GM18873 (cell line): ENCODE data around the gene LRRC8C.
"Not testable (repeated sequence)": the region's sequence is repeated elsewhere in the genome, so short reads cannot be mapped to it uniquely, and the experiment has no call there.

Experiments used
- ATAC-seq: cut with Tn5 transposase; IDR thresholded peaks from one replicate; pipeline ENCODE4 v1.9.1; 2021; ENCODE audit warnings: mild to moderate bottlenecking, moderate library complexity, moderate number of reproducible peaks; ENCODE audit not compliant: unreplicated experiment, low FRiP score

LRRC8C gene

DNA sequence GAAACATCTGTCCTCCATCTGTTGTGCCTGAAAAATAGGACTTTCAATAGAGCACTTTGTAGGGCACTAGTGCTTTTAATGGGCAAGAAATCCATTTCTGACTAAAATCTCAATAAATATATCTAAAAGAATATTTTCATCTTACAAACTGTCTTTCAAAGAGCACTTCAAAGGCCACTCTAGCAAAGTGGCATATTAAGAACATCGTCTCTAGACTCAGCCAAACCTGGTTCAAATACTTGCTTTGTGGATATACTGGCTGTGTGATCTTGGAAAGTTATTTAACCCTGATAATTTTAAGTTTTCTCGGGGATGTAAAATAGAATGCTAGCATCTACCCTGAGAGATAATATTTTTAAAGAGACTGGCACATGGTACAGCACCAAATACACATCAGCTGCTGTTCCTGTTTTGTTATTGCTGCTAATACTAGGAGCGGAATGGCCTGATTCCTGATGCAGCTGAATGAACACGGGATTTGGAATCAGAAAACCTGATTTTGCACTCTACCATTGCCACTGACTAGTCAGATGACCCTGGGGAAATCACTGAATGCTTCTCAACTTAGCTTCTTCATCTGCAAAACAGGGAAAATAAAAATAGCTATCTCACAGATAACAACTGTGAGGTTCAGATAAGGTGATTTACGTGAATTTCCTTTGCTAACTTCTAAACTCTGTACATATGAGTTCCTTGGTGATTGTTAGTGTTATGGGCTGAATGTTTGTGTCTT, 25.2 kb upstream of the LRRC8C start:
- no peak for ATAC-seq

DNA sequence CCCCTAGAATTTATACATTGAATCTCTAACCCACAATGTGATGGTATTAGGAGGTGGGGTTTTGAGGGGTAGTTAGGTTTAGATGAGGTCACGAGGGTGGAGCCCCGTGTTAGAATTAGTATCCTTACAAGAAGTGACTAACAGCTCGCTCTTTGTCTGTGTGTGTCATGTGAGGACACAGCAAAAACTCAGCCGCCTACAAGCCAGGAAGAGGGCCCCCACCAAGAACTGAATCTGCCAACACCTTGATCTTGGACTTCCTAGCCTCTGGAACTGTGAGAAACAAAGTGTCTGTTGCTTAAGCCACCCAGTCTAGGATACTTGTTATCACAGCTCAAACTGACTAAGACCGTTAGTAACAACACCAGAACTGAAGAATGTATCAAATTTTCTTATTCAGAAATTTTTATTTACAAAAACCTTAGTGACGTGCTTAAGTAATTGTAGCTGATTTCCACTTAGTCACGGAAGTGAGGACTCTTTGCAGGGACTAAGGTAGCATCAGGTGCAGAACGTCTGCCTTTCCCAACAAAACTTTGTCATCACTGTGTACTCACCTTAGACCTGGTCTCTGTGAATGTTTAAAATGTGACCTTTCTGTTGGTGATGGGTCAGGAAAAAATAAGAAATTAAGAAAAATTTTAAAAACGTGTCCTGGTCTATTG, 24.5 kb upstream of the LRRC8C start:
- ATAC-seq, result no peak

DNA sequence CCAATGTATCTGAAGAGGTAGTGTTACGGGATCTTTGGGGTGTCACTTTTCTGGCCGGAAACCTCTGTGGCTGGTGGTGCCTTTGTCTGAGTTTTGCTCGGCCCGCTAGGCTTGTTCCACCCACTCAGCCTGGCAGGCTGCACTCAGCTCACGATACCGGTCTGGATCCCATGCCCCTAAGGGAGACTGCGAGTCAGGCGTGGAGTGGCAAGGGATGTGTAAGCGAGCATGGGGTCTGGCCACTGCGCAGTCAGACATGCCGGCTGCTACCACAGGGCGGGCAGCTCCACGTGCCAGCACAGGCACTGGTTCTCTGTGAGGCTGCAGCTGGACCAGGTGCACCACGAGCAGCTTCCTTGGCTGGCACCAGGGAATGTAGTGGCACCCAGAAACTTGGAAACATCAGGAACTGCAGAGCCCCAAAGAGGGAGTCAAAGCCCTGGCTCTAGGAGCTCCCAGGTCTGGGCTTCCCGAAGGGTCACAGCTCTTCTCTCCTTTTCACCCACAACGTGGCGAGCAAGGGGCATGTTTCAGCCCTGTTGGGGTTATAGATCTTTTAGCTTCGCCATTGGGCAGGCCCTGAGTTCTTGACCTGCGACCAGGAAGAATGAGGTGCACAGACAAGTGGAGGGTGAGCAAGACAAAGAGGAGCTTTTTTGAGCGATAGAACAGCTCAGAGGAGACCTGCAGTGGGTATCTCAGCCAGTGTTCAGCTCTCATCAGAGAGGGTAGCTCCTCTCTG, 23.8 kb upstream of the LRRC8C start:
- ATAC-seq, result no peak

DNA sequence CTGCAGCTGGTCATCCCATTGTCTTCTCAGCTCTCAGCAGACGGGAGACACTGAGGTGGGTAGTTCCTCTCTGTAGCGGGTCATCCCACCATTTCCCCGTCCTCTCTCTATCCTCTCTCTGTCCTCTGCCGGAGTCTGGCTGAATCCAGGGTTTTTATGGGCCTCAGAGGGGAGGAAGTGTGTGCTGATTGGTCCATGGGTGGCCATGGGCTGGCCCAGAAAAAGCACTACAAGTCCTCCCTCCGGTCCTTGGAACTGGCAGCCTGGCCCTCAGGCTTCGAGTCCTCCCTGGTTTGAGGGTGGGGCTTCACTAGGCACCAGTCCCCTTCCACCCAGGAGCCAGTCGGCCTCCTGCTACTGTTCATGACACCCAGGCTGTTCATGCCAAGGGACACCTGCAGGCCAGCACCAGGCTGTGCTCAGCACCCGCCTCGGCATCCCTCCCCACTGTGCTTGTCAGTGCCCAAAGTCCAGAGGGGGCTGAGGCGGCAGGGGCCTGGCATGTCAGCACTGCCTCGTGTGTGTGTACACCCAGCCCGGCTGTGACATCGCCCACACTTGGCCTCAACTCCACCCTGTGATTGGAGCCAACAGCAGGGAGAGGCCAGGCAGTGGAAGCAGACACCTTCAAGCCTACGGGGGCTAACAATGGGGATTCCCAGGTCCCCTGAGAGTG, 23.0 kb upstream of the LRRC8C start:
- ATAC-seq, result no peak

DNA sequence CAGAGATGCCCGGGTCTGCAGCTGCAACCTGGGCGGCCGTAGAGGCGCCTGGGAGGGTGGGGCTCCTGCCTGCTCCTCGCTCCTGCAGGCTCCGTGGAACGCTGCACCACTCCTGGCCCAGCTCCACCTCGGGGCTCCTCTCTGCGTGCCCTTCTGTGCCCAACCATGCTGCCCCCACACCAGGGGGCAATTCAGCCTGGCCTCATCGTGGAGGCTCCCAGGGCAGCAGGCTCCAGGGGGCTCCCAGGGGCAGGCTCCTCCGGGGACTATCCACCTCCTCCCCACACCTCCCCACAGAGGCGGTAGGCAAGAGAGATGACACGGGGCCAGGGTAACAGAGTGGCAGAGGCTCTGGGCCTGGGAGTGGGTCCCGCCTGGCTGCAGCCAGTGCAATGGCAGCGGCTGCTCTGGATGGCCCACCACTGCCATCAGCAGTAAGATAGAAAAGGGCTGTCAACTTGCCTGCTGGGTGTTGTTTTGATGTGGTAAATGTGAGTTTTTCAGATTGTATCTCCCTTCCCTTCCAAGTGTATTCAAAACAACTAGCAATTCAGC, 22.4 kb upstream of the LRRC8C start:
- ATAC-seq, result no peak

DNA sequence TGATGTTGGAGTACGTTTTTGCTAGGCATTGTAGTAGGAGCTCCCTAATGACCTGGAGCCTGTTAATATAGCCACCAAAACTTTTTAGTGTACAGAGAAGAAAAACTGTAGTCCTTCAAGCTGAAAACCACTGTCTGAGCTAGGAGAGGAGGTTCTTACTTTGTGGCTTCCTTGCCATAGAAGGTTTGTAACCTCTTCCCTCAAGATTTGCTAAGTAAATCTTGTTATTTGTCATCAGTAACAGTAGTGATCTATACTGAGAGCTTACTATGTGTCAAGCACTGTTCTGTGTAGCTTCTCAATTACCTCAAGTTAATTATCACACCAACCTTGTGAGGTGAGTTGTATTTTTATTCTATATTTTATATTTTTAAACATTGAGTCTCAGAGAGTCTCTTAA, 21.2 kb upstream of the LRRC8C start:
- ATAC-seq, result peak; percentile 99

DNA sequence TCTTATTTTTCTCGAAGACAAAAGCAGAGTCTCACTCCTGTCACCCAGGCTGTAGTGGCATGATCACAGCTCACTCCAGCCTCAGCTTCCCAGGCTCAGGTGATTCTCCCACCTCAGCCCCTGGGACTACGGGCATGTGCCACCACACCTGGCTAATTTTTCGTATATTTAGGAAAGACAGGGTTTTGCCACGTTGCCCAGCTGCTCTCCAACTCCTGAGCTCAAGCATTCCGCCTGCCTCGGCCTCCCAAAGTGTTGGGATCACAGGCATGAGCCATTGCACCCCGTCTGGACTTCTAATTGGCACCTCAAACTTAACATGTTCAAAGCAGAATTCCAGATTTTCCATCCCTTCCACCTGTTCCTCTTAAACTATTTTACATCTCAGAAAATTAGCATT, 19.0 kb upstream of the LRRC8C start:
- ATAC-seq, result no peak

DNA sequence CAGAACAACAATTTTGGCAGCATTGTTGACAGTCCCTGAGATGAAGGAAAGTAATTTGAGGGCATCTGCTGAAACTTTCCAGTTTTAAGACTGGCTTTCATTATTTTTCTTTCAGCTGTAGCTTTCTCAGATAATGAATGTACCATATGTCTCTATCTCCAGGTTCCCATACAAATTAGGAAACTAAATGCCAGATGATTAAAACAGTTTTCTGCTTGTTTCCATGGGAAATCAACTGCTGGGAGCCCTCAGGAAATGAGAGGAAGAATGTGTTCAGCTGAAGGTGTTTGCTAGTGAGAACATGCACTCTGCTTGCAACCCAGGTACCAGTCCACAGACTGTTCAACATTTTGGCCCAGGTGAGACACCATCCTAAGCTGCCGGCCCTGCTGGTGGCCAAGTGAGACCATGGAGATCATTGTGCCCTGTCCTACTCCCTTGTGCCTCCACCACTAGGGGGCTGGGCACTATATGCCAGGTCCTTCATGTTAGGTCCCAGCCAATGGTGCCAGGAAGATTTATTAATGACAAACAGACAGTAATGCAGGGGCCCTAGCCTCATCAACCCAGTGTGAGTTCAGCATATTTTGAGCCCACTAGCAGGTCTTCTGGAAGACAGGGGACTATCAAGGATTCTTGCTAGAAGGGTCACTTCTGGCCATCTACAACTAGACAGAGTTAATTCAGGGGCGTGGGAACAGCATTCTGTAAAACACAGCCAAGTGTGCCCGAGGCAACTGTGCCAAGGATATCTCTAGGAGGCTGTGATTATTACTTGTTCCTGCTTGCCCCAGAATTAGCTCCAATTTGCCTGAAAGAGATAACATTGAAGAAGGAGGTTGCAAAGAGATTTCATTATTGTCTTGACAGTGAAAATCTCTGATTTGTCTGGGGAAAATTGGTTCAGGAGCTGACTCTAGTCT, 17.0 kb upstream of the LRRC8C start:
- no peak for ATAC-seq

DNA sequence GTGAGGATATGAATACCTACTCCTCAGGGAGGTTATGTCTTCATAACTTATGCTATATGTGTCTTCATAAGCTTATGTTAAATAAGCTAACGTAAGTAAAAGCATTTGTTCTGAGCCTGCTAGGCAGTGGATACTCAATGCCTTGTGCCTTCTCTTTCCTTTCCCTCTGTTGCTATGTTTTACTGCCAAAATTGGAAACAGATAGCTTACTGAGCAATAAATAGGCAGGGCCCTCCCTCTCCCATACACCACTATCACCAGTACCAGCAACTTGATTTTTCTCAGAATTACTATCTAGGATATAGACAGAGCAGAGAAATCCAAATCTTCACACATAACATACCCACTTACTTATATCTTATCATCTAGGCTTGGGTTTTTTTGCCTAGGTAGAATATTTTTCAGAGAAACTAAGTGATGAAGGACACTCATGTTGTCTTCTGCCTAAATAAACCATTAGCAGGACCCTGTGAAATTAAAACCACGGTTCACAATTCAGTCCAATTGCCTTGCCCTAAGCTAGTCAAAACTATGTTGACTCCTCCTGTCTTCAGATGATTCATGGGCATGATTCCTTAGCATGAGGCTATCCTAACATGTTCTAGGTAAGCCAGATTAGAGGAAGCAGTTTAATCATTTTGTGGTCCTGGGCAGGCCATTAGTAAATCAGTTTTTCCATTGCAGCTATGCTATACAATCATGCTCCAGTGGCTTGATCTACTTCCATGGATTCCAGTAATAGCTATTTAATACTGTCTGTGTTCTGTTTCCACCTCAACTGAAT, 15.9 kb upstream of the LRRC8C start:
- no peak for ATAC-seq

DNA sequence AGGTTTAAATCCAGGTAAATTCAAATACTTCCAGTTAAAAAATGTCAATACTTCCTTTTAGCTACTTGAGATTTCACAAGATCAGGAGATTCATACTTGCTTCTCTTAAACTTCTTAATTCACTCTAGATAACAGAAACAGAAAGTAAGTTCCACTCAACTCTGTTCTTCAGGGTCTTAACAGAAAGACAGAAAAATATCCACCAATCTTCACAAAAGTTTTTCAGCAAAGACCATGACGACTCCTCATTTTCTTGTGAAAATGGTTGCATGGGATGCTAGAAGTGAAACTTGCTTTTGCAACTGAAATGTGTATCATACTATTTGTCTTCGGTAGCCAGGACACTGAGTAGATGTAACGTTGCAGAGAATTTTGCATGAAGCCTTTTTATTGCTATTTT, 12.3 kb upstream of the LRRC8C start:
- ATAC-seq, result no peak

DNA sequence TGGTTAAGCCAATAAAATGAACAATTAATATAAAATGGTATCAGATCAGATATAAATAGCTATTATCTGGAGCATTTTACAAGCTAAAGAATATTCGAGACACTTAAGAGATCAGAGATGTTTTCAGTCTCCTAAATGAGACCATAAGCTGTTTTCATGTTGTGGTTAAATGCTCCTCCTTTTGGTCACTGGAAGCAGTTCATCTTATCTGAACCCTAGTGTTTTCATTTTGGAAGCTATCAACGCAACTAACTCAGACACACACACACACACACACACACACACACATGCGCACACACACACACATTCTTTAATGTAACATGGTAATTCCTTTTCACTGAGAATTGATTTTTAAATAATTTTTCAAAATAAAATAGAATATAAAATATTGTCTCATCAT, 10.0 kb upstream of the LRRC8C start:
- no peak for ATAC-seq

DNA sequence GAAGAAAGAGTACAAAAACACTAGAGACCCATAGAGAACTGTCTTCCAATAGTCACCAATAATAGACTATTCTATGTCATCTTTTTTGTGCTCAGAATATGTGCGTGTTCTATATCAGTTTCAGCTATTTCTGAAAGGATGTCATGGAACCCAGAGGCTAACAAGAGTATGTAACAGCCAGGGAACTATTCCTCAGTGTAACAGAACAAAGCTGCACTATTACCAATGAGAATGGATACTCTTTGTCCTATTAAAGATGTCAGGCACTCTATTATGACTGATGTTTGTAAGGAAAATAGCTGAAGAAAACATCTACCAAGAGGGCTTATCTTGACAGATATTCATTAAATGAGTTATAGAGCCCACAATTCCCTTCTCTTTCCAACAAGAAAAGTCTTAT, 8.6 kb upstream of the LRRC8C start:
- no peak for ATAC-seq

DNA sequence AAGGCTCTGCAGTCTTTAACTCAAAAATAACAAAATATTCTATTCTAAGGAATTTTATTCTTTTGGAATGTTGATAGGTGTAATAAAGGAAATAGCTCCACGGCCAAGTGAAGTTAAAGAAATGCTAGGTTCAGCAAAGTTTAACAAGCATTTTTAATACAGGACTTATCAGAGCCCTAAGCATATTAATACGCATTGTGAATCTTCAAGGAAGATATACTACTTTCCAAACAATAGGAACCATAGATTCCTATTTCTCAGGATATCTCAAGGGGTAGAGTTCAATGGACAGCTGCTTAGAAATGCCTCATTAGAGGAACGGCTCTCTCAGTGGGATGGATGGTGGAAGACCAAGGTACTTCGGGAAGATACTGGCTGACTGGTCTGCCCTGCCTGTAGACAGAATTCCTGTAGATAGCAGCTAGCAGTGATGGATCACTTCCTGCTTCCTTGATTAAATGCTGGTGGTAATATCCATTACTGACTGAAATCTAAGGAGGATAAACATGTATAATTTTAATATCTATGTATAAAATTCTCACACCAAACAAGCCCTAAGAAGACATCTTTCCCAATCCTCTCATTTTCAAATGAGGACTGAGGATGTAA, 8.1 kb upstream of the LRRC8C start:
- ATAC-seq, result no peak

DNA sequence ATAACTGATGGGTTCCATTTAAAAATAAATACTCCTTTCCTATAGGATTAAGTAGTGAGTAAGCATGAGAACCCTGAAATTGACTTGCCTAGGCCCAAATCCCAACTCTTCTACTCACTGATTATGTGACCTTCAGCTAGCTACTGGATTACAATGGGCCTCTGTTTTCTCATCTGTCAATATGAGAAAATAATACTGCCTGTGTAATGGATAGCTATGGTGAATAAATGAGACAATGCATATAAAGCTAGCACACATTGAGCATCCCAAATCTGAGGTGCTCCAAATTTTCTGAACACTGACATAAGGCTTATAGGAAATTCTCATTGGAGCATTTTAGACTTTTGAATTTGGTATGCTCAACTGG, 5.3 kb upstream of the LRRC8C start:
- no peak for ATAC-seq

DNA sequence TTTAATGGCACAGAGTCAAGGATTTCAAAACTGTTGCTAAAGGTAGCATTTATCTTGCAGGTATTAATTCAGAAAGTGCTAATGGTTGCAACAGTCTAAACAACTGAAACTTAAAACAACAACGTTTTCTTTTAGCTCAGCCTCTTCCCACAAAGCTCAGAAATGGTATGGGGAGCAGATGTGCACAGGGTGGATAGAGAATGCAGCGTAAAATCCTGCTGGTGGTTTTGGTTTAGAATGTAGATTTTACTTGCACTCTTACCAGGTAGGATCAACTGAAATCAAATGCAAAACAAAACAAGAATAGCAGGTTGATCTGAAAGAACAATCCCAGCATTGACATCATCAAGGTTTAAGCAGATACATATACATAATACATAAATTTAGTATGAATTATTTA, 3.8 kb upstream of the LRRC8C start:
- no peak for ATAC-seq

DNA sequence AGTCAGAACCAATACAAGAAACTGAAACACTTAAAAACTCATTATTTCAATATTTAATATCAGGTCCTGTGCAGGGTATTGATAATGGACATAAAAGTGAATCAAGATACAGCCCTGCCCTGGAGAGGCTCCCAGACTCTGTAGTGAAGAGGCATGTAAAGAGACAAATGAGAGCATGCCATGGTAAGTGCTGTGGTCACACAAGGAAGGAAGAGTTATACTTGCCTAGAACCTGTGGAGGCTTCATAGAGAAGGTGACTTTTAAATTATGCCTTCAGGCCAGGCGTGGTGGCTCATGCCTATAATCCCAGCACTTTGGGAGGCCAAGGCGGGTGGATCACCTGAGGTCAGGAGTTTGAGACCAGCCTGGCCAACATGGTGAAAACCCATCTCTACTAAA, 3.3 kb upstream of the LRRC8C start:
- ATAC-seq, result not testable (repeated sequence)

DNA sequence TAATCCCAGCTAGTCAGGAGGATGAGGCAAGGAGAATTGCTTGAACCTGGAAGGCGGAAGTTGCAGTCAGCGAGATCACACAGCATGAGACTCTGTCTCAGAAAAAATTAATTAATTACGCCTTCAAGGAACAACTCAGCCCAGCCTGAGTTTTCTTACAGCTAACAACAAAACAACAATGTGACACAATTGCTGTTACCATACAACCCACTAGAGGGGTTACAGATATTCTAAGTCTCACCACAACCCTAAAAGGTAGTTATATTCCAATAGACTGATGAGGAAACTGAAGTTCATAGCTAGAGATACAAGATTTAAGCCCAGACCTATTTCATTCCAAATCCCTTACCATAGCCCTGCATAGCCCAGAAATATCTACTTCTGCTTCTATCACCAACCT, 2.9 kb upstream of the LRRC8C start:
- ATAC-seq, result no peak

DNA sequence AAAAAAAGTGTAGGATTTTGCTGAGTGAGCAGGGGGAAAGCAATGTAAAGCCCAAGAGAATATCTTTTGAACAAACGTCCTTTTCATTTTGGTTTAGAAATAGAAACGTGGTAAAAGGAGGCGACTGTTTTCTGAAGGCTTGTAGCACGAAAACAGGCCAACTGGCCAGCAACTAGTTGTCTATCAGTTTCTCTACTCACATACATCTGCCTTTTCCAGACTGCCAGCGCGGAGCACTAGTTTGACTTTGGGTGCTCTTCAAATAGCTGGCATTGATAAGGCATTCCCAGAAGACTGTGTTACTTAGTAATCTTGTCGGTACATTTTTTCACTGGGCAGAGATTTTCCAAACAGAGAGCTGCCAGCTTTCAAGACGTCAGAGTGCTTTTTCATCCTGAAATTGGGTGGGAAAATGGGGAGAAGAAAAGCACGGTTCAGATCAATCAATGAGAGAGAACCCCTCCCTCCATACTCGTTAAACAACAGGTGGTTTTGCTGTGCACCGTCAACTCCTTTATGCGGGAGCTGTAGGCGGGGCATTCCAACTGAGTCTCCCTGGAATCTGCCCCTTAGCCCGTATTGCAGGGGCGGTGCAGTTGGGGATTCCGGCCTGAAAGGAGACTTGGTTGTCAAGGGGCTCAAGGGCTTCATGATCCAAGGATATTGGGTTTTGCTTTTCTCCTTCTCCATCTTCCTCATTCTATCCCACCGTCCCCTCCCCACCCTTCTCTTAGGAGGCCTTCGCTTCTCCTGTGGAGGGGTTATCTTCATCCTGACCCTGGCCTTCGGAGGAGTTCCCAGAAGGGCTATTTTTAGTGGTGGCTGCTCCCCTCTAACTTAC, 884 bp upstream of the LRRC8C start:
- no peak for ATAC-seq
